OCI-LY1 (cell line): ENCODE data around the gene ETF1.

Experiments
- CTCF ChIP-seq: fragments of 200-600 bp; sonication (generic), shearing (Covaris generic); IDR thresholded peaks from 2 replicates; pipeline ENCODE4 v1.5.1; 2017; ENCODE audit warnings: mild to moderate bottlenecking, antibody characterized with exemption, low read length, moderate library complexity, mixed read lengths
- EZH2 ChIP-seq: fragments of 200-600 bp; sonication (generic), shearing (Covaris generic); IDR thresholded peaks from 2 replicates; pipeline ENCODE4 v1.8.0; 2017; ENCODE audit warnings: borderline replicate concordance, mixed run types, mild to moderate bottlenecking, antibody characterized with exemption, low read length, moderate library complexity, mixed read lengths

GRCh38 chr5:138506370-138507306 lies 36.4 kb downstream of the ETF1 start:
- no peak for TF ChIP-seq CTCF
- no peak for TF ChIP-seq EZH2
